GM18517 (cell line): ENCODE measurements around the gene APBA2.
"Not testable (repeated sequence)": the region's sequence is repeated elsewhere in the genome, so short reads cannot be mapped to it uniquely, and the experiment has no call there.

Experiments
- ATAC-seq: cut with Tn5 transposase; IDR thresholded peaks from one replicate; pipeline ENCODE4 v1.9.1; 2021; ENCODE audit warnings: mild to moderate bottlenecking, moderate library complexity; ENCODE audit not compliant: unreplicated experiment

The APBA2 gene

DNA sequence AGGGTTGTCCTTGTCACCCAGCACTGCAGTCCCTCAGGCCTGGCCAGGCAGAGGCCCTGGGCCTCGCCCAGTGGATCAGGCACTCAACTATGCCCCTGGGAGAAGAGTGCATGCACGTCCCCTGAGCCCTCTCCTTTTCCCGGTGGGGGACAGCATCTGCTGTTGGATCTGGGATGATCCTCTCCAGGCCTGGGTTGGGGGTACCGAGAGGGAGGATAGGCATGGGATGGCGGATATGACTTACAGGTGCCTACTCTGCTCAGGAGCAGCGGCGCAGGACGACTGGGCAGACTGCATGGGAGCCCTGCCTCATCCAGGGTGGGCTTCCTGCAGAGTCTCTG is 9.0 kb upstream of the APBA2 start:
- ATAC-seq: no peak

DNA sequence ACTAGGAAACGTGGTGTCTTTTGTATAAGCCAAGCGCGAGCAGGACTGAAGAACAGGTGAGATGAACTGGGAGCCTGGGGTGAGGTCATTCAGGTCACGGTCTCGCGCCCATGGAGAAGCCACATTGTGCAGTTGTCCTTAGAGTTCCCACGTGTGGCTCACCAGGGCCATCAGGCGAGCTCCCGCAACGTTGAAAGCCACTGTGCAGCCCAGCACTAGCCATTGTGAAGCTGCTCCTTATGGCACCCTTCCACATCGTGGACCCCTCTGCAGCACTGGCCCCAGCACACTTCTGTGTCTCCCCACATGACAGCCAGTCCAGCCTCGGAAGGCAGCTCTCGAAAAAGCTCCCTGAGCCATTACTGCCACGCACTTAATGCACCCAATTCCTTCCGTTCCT is 7.6 kb upstream of the APBA2 start:
- no peak for ATAC-seq

DNA sequence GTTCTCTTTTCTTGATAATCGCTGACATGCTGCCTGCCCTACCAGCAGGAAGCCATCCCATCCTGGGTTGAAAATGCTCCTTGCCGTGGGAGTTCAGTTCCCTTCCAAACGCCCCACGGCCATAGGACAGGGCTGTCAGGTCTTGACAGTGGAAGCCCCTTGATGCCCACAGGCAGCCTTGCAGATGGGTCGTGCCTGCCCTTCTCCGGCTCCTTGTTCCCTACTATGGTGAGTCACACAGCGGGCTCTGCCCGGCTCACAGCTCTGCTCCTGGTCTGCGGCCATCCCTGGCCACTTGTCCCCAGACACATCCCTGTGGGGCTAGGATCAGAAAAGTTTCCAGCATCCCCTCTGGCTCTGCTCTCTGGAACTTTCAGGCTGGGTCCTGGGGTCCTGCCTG is 6.2 kb upstream of the APBA2 start:
- no peak for ATAC-seq

DNA sequence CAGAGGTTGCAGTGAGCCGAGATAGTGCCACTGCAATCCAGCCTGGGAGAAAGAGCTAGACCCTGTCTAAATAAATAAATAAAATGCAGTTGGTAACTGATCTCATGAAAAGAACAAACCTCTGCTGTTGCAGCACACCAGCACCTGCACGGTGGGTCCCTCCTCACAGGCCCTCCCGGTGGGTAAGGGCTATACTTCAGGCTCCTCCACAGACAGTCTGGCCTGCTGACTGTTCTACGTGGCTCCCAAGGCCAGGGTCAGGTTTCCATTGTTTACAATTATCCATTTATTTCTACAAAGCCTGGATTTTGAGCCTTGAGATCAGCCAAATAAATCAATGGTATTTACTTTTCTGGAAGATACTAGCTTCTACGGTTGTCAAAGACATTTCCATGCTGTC is 5.1 kb upstream of the APBA2 start:
- no peak for ATAC-seq

DNA sequence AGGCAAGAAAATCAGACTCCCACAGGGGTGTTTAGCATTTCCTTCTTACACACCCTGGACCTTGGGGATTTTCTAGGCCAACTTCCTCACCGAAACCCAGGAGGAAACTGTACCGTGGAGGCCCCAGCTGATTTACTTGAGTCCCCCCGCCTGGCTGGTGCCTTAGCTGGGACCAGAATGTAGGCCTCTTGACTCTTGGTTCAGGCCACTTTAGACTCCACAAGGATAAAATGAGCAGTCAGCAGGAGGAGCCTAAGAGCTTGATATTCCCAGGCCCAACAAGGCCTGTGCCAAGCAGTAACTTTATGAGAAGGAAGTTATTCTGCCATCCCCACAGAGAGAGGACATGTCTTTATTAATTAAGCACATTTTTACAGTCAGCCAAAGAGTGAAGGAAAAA is 4.6 kb upstream of the APBA2 start:
- ATAC-seq: no peak

DNA sequence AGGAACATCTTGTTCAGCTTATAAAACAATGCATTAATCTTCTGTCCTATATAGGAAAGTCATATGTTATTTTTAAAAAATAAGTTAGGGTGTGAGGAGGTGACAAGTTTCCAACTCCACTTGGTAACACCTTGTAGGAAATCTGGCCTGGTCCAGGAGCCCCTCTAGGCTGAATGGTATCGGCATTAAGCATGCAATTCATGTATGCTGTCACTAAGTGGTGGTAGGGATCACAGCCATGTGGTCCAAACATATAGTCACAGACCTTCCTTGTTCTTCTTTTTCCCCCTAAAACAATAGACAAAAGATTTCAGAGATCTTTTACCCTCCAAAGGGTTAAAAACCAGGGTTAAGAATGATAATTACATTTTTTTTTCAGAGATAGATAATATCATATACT is 4.2 kb upstream of the APBA2 start:
- no peak for ATAC-seq

DNA sequence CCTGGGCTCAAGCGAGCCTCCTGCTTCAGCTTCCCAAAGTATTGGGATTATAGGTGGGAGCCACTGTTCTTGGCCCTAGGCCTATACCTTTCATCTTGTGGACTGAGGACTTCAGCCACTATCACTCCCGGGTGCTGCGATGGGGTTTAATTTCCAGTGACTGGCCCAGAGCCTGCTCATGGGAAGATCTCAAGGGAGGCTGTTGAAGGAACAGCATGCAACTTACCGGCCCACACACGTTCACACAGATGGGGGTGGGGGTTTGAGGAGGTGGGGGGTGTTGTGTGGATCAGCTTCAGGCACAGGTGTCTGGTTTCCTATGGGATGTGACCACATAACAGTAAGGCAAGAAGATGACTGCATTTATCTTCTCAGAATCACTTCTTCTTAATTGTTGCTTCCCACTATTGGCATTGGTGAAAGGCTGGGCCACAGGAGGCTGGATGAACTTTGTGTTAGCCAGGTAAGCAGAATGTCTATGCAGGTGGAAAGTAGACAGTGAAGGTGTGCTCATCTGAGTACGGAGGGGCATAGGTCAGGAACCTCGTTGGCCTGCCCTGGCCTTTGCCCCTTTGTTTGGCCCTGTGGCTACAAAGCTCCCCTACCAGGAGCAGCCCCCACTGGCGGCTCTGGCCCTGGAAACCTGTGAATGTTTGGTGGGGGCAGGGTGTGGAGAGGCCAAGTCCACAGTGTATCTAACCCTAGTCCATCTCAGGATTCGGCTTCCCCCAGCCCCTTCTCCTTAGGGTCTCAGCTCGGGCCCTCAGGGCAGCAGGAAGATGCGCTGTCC is 1.4 kb upstream of the APBA2 start:
- no peak for ATAC-seq

DNA sequence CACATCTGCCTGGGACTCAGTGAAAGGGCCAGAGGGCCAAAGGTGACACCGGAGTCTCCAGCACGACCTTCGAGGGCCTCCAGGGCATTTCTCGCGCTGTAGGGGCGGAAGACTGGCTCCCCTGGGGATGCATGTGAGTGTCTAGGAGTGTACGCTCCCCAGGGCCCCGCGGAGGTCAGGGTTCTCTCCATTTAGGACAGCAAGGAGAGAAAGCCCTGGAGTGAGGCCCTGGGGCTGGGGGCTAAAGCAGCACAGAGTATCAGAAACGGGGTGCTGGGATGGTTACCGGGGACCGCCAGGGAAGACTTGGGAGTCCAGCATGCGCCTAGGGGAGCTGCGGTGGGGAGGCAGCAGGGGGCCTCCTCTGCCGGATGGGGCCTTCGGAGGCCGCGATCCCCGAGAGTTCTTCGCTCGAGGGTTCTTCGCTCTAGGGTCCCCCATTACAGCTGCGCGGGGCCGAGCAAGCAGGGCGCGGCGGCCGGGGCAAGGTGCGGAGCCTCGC is 595 bp upstream of the APBA2 start:
- no peak for ATAC-seq

DNA sequence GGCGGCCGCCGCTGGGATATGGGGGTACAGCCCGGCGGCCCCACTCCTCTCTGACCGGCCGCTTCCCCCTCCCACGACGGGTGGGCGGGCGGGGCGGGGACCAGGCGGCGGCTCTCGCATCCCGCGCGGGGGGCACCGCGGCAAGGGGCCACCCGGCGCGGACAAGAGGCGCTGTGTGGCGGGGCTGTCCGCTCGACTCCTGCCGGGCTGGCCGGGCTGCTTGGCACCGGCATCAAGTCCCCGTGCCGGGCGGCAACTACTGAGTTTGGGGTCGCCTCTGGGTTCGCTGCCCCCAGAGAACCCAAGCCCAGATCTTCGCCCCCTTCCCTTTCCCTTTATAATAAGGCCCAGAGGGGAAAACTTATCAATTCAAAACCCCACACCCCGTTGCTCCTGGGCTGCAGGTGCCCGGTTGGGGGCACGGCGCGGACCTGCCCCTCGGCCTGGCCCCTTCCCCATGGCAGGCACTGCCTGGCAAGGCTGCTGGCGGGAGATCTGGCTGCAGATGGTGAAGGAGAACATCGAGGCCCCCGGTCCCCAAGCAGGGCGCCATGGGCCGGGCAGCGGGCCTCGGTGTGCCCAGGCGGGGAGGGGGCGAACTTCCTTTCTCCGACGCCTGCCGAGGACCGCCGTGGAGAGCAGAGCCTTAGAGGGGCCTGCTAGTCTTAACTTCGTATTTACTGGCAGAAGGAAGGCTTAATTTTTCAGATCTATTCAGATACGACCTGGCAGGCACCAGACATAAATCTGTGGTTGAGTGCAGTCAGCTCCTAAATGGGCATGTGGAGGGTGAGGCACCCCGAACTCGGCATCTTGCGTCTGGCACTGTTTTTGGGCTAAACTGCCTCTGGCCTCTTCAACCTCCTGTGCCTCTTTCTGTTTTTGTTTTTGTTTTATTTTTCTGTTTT is 911 bp downstream of the APBA2 start:
- no peak for ATAC-seq

DNA sequence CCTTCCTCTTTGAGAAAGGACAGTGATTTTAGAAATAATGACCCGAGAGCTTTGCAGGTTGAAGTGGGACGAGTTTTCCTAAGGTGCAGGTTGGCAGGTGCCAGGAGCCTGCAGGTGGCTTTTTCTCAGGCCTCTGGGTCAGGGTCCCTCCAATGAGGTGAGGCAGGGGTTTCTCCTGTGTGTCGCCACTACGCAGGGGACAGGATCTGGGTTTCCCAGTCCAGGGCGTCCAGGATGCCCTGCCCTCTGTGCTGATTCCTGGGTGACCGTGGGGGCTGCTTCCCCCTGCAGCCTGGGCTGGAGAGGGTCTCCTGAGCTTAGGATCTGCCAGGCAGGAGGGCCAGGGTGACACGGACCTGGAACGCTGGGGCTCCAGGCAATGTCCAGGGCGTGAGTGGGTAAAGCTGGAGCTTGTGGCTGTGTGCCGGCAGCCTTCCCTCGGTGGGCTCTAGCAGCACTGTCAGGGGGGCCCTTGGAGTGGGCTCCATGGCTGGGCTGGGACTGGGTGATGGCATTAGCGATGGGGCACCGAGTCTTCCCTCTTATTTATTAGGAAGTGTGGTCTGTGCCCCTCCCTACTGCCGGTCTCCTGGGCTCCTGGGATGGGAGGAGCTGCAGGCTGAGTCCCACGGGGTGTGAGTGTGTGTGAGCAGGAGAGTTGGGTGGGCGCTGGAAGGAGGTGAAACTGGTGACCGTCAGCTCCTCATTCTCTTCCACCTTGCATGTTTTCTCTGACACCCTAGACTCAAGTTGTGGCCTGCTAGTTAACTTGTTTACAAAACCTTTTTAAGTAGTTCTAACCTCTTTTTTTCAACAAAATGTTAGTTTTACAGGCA is 1.8 kb downstream of the APBA2 start:
- no peak for ATAC-seq

DNA sequence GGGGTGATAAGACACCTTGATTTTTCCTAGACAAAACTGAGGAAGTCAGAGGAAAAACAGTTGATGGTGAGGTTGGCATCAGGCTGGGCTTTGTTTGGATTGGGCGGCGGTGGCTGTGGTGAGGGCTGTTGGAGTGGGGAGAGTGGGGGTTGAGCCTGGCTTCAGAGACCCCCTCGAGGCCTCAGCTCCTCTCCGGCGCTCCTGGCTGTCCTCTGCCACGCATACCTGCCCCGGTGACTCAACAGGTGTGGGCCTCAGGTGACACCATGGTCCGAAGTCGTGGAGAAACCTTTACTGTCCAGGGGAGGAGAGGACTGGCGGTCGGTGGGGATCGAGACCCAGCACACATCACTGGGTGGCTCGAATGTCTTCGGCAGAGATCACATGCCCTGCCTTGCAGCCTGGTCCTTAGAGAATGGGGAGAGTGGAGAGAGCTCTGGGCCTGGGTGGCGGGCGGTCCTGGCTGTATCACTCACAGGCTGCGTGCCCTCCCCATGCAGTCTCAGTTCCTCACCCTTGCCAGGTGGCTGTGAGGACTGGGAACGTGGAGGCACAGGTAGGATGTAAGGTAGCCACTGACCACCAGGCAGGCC is 2.6 kb downstream of the APBA2 start:
- no peak for ATAC-seq

DNA sequence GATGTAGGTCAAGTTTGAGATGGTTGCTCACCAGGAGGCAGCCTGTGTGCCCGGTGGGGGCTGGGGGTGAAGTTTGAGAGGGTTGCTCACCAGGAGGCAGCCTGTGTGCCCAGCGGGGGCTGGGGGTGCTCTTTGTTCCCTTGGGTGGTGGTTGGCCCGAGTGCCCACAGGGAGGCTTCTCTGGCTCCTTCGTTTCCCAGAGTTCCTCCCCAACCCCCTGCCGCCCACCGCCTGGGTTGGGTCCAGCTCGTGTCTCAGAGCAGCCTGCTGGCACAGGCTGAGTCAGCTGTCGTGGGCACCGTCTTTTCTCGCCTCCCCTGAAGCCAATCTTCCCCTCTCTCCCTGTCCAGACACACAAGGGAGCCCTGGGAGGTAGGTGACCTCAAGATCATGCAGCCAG is 3.1 kb downstream of the APBA2 start:
- ATAC-seq: no peak

DNA sequence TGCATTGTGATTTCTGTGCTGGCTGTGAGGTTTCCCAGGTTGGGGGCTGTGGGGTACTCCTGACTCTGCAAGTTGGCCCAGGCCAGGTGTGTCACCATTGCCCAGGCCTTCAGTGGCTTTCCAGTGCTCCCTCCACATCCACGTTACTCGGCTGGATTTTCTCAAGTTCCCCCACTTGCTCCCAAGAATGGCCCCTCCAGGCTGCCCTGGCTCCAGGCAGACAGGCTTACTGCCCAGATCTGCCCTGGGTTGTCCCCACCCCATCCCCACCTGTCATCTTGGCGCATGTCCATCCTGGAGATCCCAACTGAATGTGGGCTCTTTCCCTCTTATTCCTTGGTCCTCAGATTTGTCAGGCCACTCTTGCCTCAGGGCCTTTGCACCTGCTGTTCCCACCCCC is 3.6 kb downstream of the APBA2 start:
- no peak for ATAC-seq

DNA sequence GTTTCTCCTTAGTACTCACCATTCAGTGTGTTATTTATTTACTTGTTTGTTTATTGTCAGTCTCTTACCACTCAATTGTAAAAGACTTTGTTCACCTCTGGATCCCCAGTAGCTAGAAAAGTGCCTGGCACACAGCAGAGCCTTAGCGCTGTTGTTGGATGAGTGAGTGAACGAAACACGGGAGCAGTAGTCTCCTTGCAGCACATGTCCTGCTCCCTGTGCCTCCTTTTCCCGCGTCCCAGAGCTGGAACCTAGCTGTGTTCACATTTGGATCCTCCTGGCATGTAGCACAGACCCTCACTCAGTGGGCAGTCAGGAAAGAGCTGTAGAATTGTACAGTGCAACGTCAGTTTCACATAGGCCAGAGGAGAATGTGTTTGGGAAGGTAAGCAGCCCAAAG is 4.1 kb downstream of the APBA2 start:
- not testable (repeated sequence) for ATAC-seq

DNA sequence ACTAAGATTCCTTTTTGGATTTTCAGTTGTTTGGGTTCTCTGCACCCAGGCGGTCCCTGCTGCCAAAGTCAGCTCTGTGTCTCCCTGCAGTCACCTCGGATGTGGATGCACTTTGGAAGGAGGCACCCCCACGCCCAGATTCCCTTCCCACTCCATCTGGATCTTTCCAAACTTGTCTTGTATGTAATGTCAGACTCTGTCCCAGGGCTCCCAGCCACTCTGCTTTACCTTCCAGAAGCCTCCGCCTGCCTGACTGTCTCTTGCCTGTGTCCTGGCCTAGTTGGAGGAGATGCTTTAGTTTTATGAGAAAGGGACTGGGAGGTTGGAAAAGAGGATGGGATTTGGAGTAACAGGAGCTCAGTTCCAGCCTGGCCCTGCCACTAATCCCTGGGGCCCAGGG is 4.5 kb downstream of the APBA2 start:
- ATAC-seq: not testable (repeated sequence)

DNA sequence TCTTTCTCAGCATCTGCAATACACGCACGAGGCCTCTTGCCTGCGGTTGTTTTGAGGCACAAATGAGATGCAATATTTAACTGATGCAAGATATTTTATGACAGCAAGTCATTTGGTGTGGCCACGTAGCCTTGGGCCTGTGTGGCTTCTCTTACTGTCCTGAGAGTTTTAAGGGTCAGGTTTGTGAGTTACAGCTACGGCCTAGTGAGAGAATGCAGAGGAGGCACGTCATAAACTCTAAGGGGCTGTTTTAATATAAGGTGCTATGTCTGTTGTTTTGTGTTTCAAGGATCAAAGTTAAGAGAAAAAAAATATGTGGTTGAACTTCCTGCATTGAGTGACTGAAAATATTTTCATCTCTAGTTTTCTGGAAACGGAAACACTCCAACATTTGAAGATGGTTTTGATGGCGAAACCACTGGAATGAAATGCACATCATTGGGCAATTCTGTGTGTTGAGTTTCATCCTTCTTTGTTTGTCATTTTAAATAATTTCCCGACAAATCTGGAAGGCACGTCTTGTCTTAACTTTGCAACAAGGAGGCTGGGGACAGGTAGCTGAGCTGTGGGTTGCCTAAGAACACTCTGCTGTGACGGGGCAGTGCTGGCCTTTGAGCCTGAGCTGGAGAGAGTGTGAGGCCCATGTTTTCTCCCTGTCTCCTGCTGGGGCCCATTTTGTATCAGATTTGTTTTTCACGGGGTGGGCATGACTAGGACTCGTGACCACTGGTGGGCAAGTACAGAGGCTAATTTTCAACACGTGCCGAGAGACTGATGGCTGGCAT is 5.1 kb downstream of the APBA2 start:
- no peak for ATAC-seq

DNA sequence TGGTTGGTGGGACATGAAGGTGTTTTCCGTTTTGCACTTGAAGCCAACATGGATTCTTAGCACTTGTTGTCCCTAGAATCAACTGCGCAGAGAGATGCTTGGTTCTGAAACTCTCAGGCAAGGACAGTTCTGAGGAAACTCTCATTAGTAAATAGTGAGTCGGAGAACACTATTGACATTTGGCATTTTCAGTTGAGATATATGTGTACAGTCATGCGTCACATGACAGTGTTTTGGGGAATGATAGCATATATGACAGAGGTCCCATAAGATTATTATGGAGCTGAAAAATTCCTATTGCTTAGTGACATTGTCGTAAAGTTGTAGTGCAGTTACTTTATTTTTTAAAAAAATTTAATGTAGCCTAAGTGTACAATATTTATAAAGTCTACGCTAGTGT is 5.8 kb downstream of the APBA2 start:
- no peak for ATAC-seq

DNA sequence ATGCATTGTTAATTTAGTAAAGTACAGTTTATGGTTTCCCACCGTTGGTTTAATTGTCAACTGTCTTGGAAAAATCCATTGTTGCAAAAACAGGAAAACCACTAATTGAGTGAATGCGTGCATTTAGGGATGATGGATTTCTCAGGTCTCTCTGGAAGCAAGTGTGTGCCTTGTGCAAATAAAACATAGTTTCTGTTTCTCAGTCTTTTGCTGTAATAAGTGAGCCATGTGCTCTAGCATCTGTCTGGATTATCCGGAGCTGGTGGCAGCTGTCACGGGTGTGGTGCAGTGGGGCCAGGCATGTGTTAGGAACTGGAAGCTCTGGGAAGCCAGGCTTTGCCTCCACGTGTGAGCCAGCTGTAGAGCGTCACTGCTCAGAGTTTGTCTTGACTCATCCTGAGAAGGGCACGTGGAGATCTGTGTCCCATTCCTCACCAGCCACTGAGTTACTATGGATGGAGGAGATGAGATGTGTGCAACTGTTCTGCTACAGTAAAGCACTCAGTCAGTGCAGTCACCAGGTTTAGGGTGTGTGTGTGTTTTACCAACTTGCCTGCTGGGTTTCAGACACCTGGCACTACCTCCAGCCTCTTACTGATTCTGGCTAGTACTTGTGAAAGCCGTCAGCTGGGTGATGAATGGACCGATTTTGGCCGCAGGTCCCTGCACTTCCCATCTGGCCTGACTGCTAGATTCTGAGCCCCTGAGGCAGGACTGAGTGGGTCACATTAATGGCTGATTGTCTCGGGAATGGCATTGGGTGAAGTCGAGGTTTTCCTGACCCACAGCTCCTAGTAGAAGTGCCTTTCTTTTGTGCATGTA is 7.2 kb downstream of the APBA2 start:
- ATAC-seq: no peak

DNA sequence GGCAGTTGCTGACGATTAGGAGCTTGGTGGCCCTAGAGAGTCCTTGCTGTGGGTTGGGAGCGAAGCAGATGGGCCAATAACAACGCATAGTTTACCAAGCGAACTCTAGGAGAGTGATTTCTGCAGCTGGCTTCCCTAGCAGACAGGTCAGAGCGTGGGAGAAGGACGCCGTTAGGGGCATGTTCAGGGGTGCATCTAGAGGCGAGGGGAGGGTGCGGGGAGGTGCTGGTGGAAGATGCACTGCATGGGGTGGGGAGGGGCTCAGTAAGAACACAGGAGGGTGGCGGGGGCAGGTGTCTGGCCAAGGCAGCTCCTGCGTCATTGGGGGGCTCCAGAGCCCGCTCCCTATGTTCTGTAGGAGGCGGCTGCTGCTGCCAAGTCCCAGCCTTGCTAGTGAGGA is 8.9 kb downstream of the APBA2 start:
- no peak for ATAC-seq
